Kidney epithelial cell (primary cell): ENCODE measurements around the gene RBM28. TPM values are rescaled to one million over a fixed set of nuclear protein-coding genes. Genes with fewer than 3 reads are reported as not detected.

Experiments
- DNase-seq: peaks from one replicate; pipeline ENCODE4 v3.0.0-alpha.2; 2010; ENCODE audit warnings: low read depth
- H3K27me3 ChIP-seq: 2 replicates; pipeline ENCODE4 v1.6.0; 2011; ENCODE audit warnings: low read length; ENCODE audit not compliant: control insufficient read depth, insufficient read depth
- H3K36me3 ChIP-seq: 2 replicates; pipeline ENCODE4 v1.5.1; 2011; ENCODE audit warnings: low read length; ENCODE audit not compliant: control insufficient read depth, insufficient read depth
- H3K4me3 ChIP-seq: 2 replicates; pipeline ENCODE4 v1.5.1; 2011; ENCODE audit warnings: low read depth, mild to moderate bottlenecking, control low read depth, low read length
- CTCF ChIP-seq: IDR thresholded peaks from 2 replicates; pipeline ENCODE4 v1.5.1; 2011; ENCODE audit warnings: mild to moderate bottlenecking, moderate library complexity, low read length, control low read depth, inconsistent platforms; ENCODE audit not compliant: insufficient read depth, poor library complexity, severe bottlenecking
- total RNA-seq: library from RNA; depleted of rRNA; stranded (reverse); fragments of >200 nt; gene quantifications from 2 replicates; pipeline ENCODE4 v1.2.3, GENCODE V29; 2015

Gene RBM28
- total RNA-seq, 1 donor from 2014 or later: 25.9 TPM

- Histone ChIP-seq H3K4me3 (no peak overlapping the region), H3K36me3 (no peaks in the 10 kb centered on the region), H3K27me3 (peaks cover 25% of the 10 kb centered on the region)
- TF ChIP-seq CTCF: no peak
- no peak for DNase-seq
Observed at GRCh38 chr7:128384726-128385125, 41.0 kb upstream of the RBM28 start.

- no peaks in the 10 kb centered on the region for H3K36me3 ChIP-seq
- H3K27me3 ChIP-seq: peaks cover 15% of the 10 kb centered on the region
- TF ChIP-seq CTCF: no peak
- no peak for DNase-seq
- no peak overlapping the region for H3K4me3 ChIP-seq
Observed at GRCh38 chr7:128383776-128384175, 40.1 kb upstream of the RBM28 start.

GRCh38 chr7:128381161-128381821, 37.6 kb upstream of the RBM28 start:
- no peaks in the 10 kb centered on the region for H3K36me3 ChIP-seq
- no peak overlapping the region for H3K4me3 ChIP-seq
- H3K27me3 ChIP-seq: no peaks in the 10 kb centered on the region
- peak; percentile 61 for TF ChIP-seq CTCF
- no peak for DNase-seq

GRCh38 chr7:128380483-128381106, 36.9 kb upstream of the RBM28 start:
- TF ChIP-seq CTCF: no peak
- no peak overlapping the region for H3K4me3 ChIP-seq
- DNase-seq: no peak
- no peaks in the 10 kb centered on the region for H3K27me3 ChIP-seq
- H3K36me3 ChIP-seq: no peaks in the 10 kb centered on the region

- TF ChIP-seq CTCF: no peak
- Histone ChIP-seq H3K27me3 (no peaks in the 10 kb centered on the region), H3K4me3 (no peak overlapping the region), H3K36me3 (no peaks in the 10 kb centered on the region)
- no peak for DNase-seq
Observed at GRCh38 chr7:128379900-128380479, 36.3 kb upstream of the RBM28 start.
